Endothelial cell of umbilical vein (primary cell): ENCODE data around the gene CELSR3. TPM values are rescaled to one million over a fixed set of nuclear protein-coding genes. Genes with fewer than 3 reads are reported as not detected.

ENCODE experiments used
- BruUV-seq: library from RNA; stranded (reverse); fragments of 400-500 nt; replicated peaks from 2 replicates; lab custom pipeline; 2021; lab: Mats Ljungman, UMichigan
- CTCF ChIA-PET: fragments of 300-600, 350-600 bp; sonication (Branson Sonifier 250); formaldehyde crosslinking; loops from one replicate; lab custom pipeline; 2021; ENCODE audit warnings: antibody characterized with exemption, inconsistent platforms; lab: Charles Lee
- POLR2A ChIA-PET: fragments of 300-600, 350-600 bp; sonication (Branson Sonifier 250); formaldehyde crosslinking; loops from one replicate; lab custom pipeline; 2021; ENCODE audit warnings: antibody characterized with exemption, inconsistent platforms; lab: Charles Lee
- DNase-seq: peaks from one replicate; pipeline ENCODE4 v3.0.0-alpha.2; 2011; ENCODE audit warnings: low read depth, low spot score
- FAIRE-seq: peaks from 2 replicates; lab custom pipeline; 2011; peaks lifted over from hg19 to GRCh38; lab: Jason Lieb, UNC
- H2AFZ ChIP-seq: 2 replicates; pipeline ENCODE4 v1.6.0; 2012; ENCODE audit warnings: low read depth, low read length, control low read depth, inconsistent platforms
- H3K27ac ChIP-seq: 2 replicates; pipeline ENCODE4 v1.5.1; 2011; ENCODE audit warnings: low read depth, mild to moderate bottlenecking, control low read depth, low read length, moderate library complexity; ENCODE audit not compliant: insufficient read depth
- H3K27me3 ChIP-seq, 2 experiments: 2 replicates each; pipeline versions ENCODE4 v1.6.0 to v1.6.1; 2011; ENCODE audit warnings: low read length in 2 of 2, mixed read lengths in 1 of 2; ENCODE audit not compliant: control insufficient read depth in 2 of 2, insufficient read depth in 2 of 2
- H3K36me3 ChIP-seq, 2 experiments: 2 replicates in 1 of 2; 3 replicates in 1 of 2; pipeline ENCODE4 v1.5.1; 2011; ENCODE audit warnings: low read length in 2 of 2, mild to moderate bottlenecking in 1 of 2, moderate library complexity in 1 of 2; ENCODE audit not compliant: control insufficient read depth in 2 of 2, insufficient read depth in 2 of 2; ENCODE audit errors: extremely low read depth in 1 of 2
- H3K4me1 ChIP-seq: 3 replicates; pipeline ENCODE4 v1.5.1; 2011; ENCODE audit warnings: mild to moderate bottlenecking, low read length; ENCODE audit not compliant: control insufficient read depth, insufficient read depth; ENCODE audit errors: extremely low read depth
- H3K4me2 ChIP-seq: 2 replicates; pipeline ENCODE4 v1.6.1; 2011; ENCODE audit warnings: low read length, control low read depth, mixed read lengths; ENCODE audit not compliant: insufficient read depth
- H3K4me3 ChIP-seq, 3 experiments: fragments of 200-600 bp in 1 of 3; sonication (generic), shearing (Covaris generic) in 1 of 3; replicated peaks in 1 of 3; 2 replicates each; pipeline ENCODE4 v1.5.1; 2011 to 2016; ENCODE audit warnings: control low read depth in 3 of 3, low read length in 3 of 3, mild to moderate bottlenecking in 2 of 3, inconsistent platforms in 1 of 3, low read depth in 1 of 3, moderate library complexity in 1 of 3; ENCODE audit not compliant: insufficient read depth in 1 of 3
- H3K79me2 ChIP-seq: 2 replicates; pipeline ENCODE4 v1.6.0; 2012; ENCODE audit warnings: low read length, inconsistent platforms; ENCODE audit not compliant: control insufficient read depth, insufficient read depth
- H3K9ac ChIP-seq: replicated peaks from 2 replicates; pipeline ENCODE3; 2011; ENCODE audit warnings: low read length, control low read depth; ENCODE audit not compliant: insufficient read depth; ENCODE audit errors: extremely low read depth
- H3K9me1 ChIP-seq: replicated peaks from 3 replicates; pipeline ENCODE4 v1.6.0; 2011; ENCODE audit warnings: mild to moderate bottlenecking, low read length; ENCODE audit not compliant: control insufficient read depth, insufficient read depth; ENCODE audit errors: extremely low read depth
- H3K9me3 ChIP-seq: replicated peaks from 2 replicates; pipeline ENCODE4 v1.5.1; 2012; ENCODE audit warnings: low read length, inconsistent platforms; ENCODE audit not compliant: control insufficient read depth, insufficient read depth
- H4K20me1 ChIP-seq: replicated peaks from 2 replicates; pipeline ENCODE3; 2011; ENCODE audit warnings: mild to moderate bottlenecking, low read length; ENCODE audit not compliant: control insufficient read depth, insufficient read depth; ENCODE audit errors: extremely low read depth
- CTCF ChIP-seq, 2 donors: IDR thresholded peaks; 1 replicate in 1 of 2; 2 replicates in 1 of 2; pipeline ENCODE4 v1.5.1; 2011; ENCODE audit warnings: low read length in 2 of 2, mild to moderate bottlenecking in 2 of 2, moderate library complexity in 2 of 2, control low read depth in 1 of 2, inconsistent platforms in 1 of 2, low read depth in 1 of 2; ENCODE audit not compliant: insufficient read depth in 1 of 2; ENCODE audit errors: extremely low read depth in 1 of 2
- EZH2 ChIP-seq: IDR thresholded peaks from 2 replicates; pipeline ENCODE4 v1.6.1; 2012; ENCODE audit warnings: borderline replicate concordance, low read depth, mild to moderate bottlenecking, moderate library complexity, low read length, inconsistent platforms; ENCODE audit not compliant: severe bottlenecking
- FOS ChIP-seq: IDR thresholded peaks from 2 replicates; pipeline ENCODE4 v1.6.1; 2011; ENCODE audit warnings: mild to moderate bottlenecking, low read length, moderate library complexity, borderline replicate concordance; ENCODE audit not compliant: insufficient read depth
- GATA2 ChIP-seq: IDR thresholded peaks from 2 replicates; pipeline ENCODE4 v1.7.0; 2011; ENCODE audit warnings: low read depth, mild to moderate bottlenecking, moderate library complexity, mixed read lengths, low read length; ENCODE audit not compliant: insufficient read length, insufficient read depth
- JUN ChIP-seq: IDR thresholded peaks from 2 replicates; pipeline ENCODE4 v1.6.1; 2011; ENCODE audit warnings: borderline replicate concordance, low read depth; ENCODE audit not compliant: insufficient read length, insufficient read depth
- MAX ChIP-seq: IDR thresholded peaks from 2 replicates; pipeline ENCODE4 v1.6.1; 2011; ENCODE audit not compliant: insufficient read depth, insufficient read length
- MYC ChIP-seq: IDR thresholded peaks from one replicate; pipeline ENCODE4 v1.6.1; 2011; ENCODE audit warnings: mild to moderate bottlenecking, low read depth, low read length
- POLR2A ChIP-seq: IDR thresholded peaks from 2 replicates; pipeline ENCODE4 v1.6.1; 2012; ENCODE audit warnings: low read depth, mild to moderate bottlenecking, control low read depth, low read length
- POLR2AphosphoS5 ChIP-seq: IDR thresholded peaks from 2 replicates; pipeline ENCODE4 v1.6.1; 2012; ENCODE audit warnings: low read depth, mild to moderate bottlenecking, control low read depth, low read length, moderate library complexity; ENCODE audit not compliant: insufficient read depth
- dilution Hi-C: fragments of 300-500 bp; cut with MboI; formaldehyde crosslinking; loops from one replicate; pipeline ENCODE4 v1.15.0; 2019; ENCODE audit warnings: low sequenced_read_pairs; ENCODE audit not compliant: extremely low pct_ligation_motif_present
- intact Hi-C: fragments of 100-400 bp; cut with micrococcal nuclease; formaldehyde crosslinking; loops from one replicate; pipeline ENCODE4 v1.10.0; 2022
- polyA plus RNA-seq, 4 experiments: library from polyadenylated mRNA; depleted of rRNA in 3 of 4; stranded (reverse) in 3 of 4; unstranded in 1 of 4; fragments of >200 nt; gene quantifications; 2 replicates each; pipeline versions ENCODE4 v1.2.1 to v1.2.3, GENCODE V29; 2011 to 2012; ENCODE audit warnings: missing spikeins in 1 of 4
- total RNA-seq: library from RNA; stranded (reverse); gene quantifications from 2 replicates; pipeline ENCODE4 v1.2.3, GENCODE V29; 2021

The CELSR3 gene
- total and polyA plus RNA-seq, 2 donors (not counting 3 experiments of a cell fraction or from before 2014, with no cell fraction given) = 0.25 to 0.71 TPM

GRCh38 chr3:48596676-48597407 lies 65.8 kb downstream of the CELSR3 start:
- intact Hi-C loops = no loop called here

More at GRCh38 chr3:48596676-48597407, 65.8 kb downstream of the CELSR3 start:
- H3K27ac ChIP-seq = no peak overlapping the region
- TF ChIP-seq JUN (no peak), POLR2AphosphoS5 (no peak), MYC (no peak), FOS (no peak), CTCF (IDR thresholded peaks at IDR 0.05; ENCODE audit: extremely low read depth in 1 of 2, insufficient read depth in 1 of 2, low read depth in 1 of 2, low read length in 2 of 2) (no peak), POLR2A (no peak), MAX (no peak), EZH2 (no peak), GATA2 (no peak)
- DNase-seq (no peak), FAIRE-seq (no peak)
- no peaks in the 10 kb centered on the region for H4K20me1 ChIP-seq
- dilution Hi-C loops = no loop called here
- H3K36me3 ChIP-seq = peaks cover 6 to 30% of the 10 kb centered on the region in 2 experiments
- no peaks in the 10 kb centered on the region for H3K79me2 ChIP-seq
- no TSS peak for BruUV-seq
- H3K4me2 ChIP-seq = no peak overlapping the region
- no peak overlapping the region for H2AFZ ChIP-seq
- no peak overlapping the region for H3K9ac ChIP-seq
- POLR2A ChIA-PET = no interaction called here
- no peaks in the 10 kb centered on the region for H3K9me3 ChIP-seq
- H3K4me1 ChIP-seq = peaks cover 6% of the 10 kb centered on the region
- no peaks in the 10 kb centered on the region for H3K9me1 ChIP-seq
- H3K27me3 ChIP-seq = peaks cover 6 to 9% of the 10 kb centered on the region in 2 experiments
- H3K4me3 ChIP-seq = no peak overlapping the region
- CTCF ChIA-PET = no interaction called here
